HEK293 (cell line): ENCODE data around the gene GPATCH3.

Experiments
- ATF2 ChIP-seq: fragments of 450-650 bp; formaldehyde crosslinking; IDR thresholded peaks from 2 replicates; pipeline ENCODE4 v1.5.1; 2016; ENCODE audit warnings: missing biosample characterization, missing genetic modification characterization, low read depth
- HIC1 ChIP-seq: fragments of 450-650 bp; formaldehyde crosslinking; IDR thresholded peaks from 2 replicates; pipeline ENCODE4 v1.5.1; 2016; ENCODE audit warnings: missing biosample characterization, missing genetic modification characterization
- KLF16 ChIP-seq: fragments of 450-650 bp; formaldehyde crosslinking; IDR thresholded peaks from 2 replicates; pipeline ENCODE4 v1.5.1; 2017; ENCODE audit warnings: missing biosample characterization, missing genetic modification characterization
- KLF17 ChIP-seq: fragments of 450-650 bp; formaldehyde crosslinking; IDR thresholded peaks from 2 replicates; pipeline ENCODE4 v1.5.1; 2016; ENCODE audit warnings: missing biosample characterization, missing genetic modification characterization
- MEIS1 ChIP-seq: sonication (generic); formaldehyde crosslinking; IDR thresholded peaks from 2 replicates; pipeline ENCODE4 v1.8.1; 2022; ENCODE audit warnings: missing genetic modification reagents, mild to moderate bottlenecking, borderline replicate concordance
- MYNN ChIP-seq: fragments of 450-650 bp; formaldehyde crosslinking; IDR thresholded peaks from 2 replicates; pipeline ENCODE4 v1.5.1; 2016; ENCODE audit warnings: missing biosample characterization, missing genetic modification characterization, borderline replicate concordance
- PRDM1 ChIP-seq: fragments of 450-650 bp; formaldehyde crosslinking; IDR thresholded peaks from 2 replicates; pipeline ENCODE4; 2016; ENCODE audit warnings: missing biosample characterization, missing genetic modification characterization
- SCRT1 ChIP-seq: fragments of 450-650 bp; formaldehyde crosslinking; IDR thresholded peaks from 2 replicates; pipeline ENCODE4 v1.5.1; 2016; ENCODE audit warnings: missing biosample characterization, missing genetic modification characterization, borderline replicate concordance
- SP2 ChIP-seq: fragments of 450-650 bp; formaldehyde crosslinking; IDR thresholded peaks from 2 replicates; pipeline ENCODE4 v1.5.1; 2016; ENCODE audit warnings: missing biosample characterization, missing genetic modification characterization
- WT1 ChIP-seq: fragments of 450-650 bp; formaldehyde crosslinking; IDR thresholded peaks from 2 replicates; pipeline ENCODE4 v1.5.1; 2016; ENCODE audit warnings: missing biosample characterization, missing genetic modification characterization
- ZBTB10 ChIP-seq: fragments of 450-650 bp; formaldehyde crosslinking; IDR thresholded peaks from 2 replicates; pipeline ENCODE4 v1.5.1; 2016; ENCODE audit warnings: missing biosample characterization, missing genetic modification characterization
- ZFP37 ChIP-seq: fragments of 450-650 bp; formaldehyde crosslinking; IDR thresholded peaks from 2 replicates; pipeline ENCODE4 v1.5.1; 2016; ENCODE audit warnings: missing biosample characterization, missing genetic modification characterization
- ZNF394 ChIP-seq: fragments of 450-650 bp; formaldehyde crosslinking; IDR thresholded peaks from 2 replicates; pipeline ENCODE4 v1.5.1; 2016; ENCODE audit warnings: missing biosample characterization, missing genetic modification characterization, mild to moderate bottlenecking, moderate library complexity, borderline replicate concordance
- ZNF404 ChIP-seq: fragments of 450-650 bp; formaldehyde crosslinking; IDR thresholded peaks from 2 replicates; pipeline ENCODE4 v1.5.1; 2017; ENCODE audit warnings: missing biosample characterization, missing genetic modification characterization
- ZNF433 ChIP-seq: fragments of 450-650 bp; formaldehyde crosslinking; IDR thresholded peaks from 2 replicates; pipeline ENCODE4 v1.5.1; 2016; ENCODE audit warnings: missing biosample characterization, missing genetic modification characterization, low read depth
- ZNF518A ChIP-seq: fragments of 450-650 bp; formaldehyde crosslinking; conservative IDR thresholded peaks from 2 replicates; pipeline ENCODE4 v1.5.1; 2016; ENCODE audit warnings: low read depth, missing biosample characterization, missing genetic modification characterization
- ZNF521 ChIP-seq: fragments of 450-650 bp; formaldehyde crosslinking; IDR thresholded peaks from 2 replicates; pipeline ENCODE4 v1.5.1; 2017; ENCODE audit warnings: missing biosample characterization, mild to moderate bottlenecking, missing genetic modification characterization
- ZNF544 ChIP-seq: fragments of 450-650 bp; formaldehyde crosslinking; IDR thresholded peaks from 2 replicates; pipeline ENCODE4 v1.5.0; 2017; ENCODE audit warnings: missing biosample characterization, missing genetic modification characterization
- ZNF580 ChIP-seq: fragments of 450-650 bp; formaldehyde crosslinking; IDR thresholded peaks from 2 replicates; pipeline ENCODE4 v1.5.1; 2016; ENCODE audit warnings: missing biosample characterization, missing genetic modification characterization
- ZNF610 ChIP-seq: fragments of 450-650 bp; formaldehyde crosslinking; IDR thresholded peaks from 2 replicates; pipeline ENCODE4 v1.5.1; 2016; ENCODE audit warnings: missing biosample characterization, missing genetic modification characterization, borderline replicate concordance
- ZNF626 ChIP-seq: fragments of 450-650 bp; sonication (Bioruptor Pico); formaldehyde crosslinking; IDR thresholded peaks from 2 replicates; pipeline ENCODE4 v1.5.1; 2018; ENCODE audit warnings: missing biosample characterization, missing genetic modification characterization, inconsistent platforms
- ZNF777 ChIP-seq: fragments of 450-650 bp; formaldehyde crosslinking; IDR thresholded peaks from 2 replicates; pipeline ENCODE4 v1.5.1; 2017; ENCODE audit warnings: missing biosample characterization, missing genetic modification characterization, borderline replicate concordance
- ZNF792 ChIP-seq: fragments of 450-650 bp; formaldehyde crosslinking; IDR thresholded peaks from 2 replicates; pipeline ENCODE4 v1.5.1; 2016; ENCODE audit warnings: missing biosample characterization, missing genetic modification characterization

GPATCH3 gene

GRCh38 chr1:26889551-26890466 lies 10.5 kb downstream of the GPATCH3 start, which contains the start of gene GPN2 (continued):
- 0 out of 2 replicates have a peak, but pooled peaks have one; percentile 39 for TF ChIP-seq HIC1 (tag by site-specific recombination)
- TF ChIP-seq ZNF580 (tag by site-specific recombination), result no peak
- no peak for TF ChIP-seq ZNF433 (tag by site-specific recombination)
- TF ChIP-seq SP2 (tag by site-specific recombination), result peak; percentile 89
- peak; percentile 81 for TF ChIP-seq ZNF518A (tag by site-specific recombination)
- TF ChIP-seq ZNF404 (tag by site-specific recombination), result no peak
- no peak for TF ChIP-seq MEIS1 (CRISPR knock-in tag)
- 0 out of 2 replicates have a peak, but pooled peaks have one; percentile 32 for TF ChIP-seq ZNF610 (tag by site-specific recombination)
- TF ChIP-seq SCRT1 (tag by site-specific recombination), result no peak
- TF ChIP-seq ZNF792, result 0 out of 2 replicates have a peak, but pooled peaks have one; percentile 32
- TF ChIP-seq WT1 (tag by site-specific recombination), result no peak
- peak; percentile 16; the same call in 1 of the 2 replicates for TF ChIP-seq KLF16 (tag by site-specific recombination)
- TF ChIP-seq ZNF544 (tag by site-specific recombination), result no peak
- no peak for TF ChIP-seq ZNF626 (tag by site-specific recombination)
- TF ChIP-seq ZBTB10, result no peak
- TF ChIP-seq PRDM1 (tag by site-specific recombination), result no peak
- peak; percentile 91; the same call in 1 of the 2 replicates for TF ChIP-seq ZFP37 (tag by site-specific recombination)
- no peak for TF ChIP-seq ATF2 (tag by site-specific recombination)
- peak; percentile 67 for TF ChIP-seq ZNF394 (tag by site-specific recombination)
- no peak for TF ChIP-seq ZNF521
- no peak; the same call in 1 of the 2 replicates for TF ChIP-seq KLF17 (tag by site-specific recombination)
- TF ChIP-seq MYNN, result no peak
- no peak for TF ChIP-seq ZNF777 (tag by site-specific recombination)
